GM23338 (cell line): Measurements from ENCODE around the gene MYO9A. TPM values are rescaled to one million over a fixed set of nuclear protein-coding genes. Genes with fewer than 3 reads are reported as not detected.

ENCODE experiments used
- CREB1 ChIP-seq: fragments of 250-450 bp; sonication (Bioruptor Pico); IDR thresholded peaks from 2 replicates; pipeline ENCODE4 v1.5.0; 2020; ENCODE audit warnings: low read depth, mild to moderate bottlenecking, moderate library complexity
- EZH2 ChIP-seq: fragments of 200-600 bp; sonication (generic); IDR thresholded peaks from one replicate; pipeline ENCODE4 v1.8.0; 2017; ENCODE audit warnings: antibody characterized with exemption, mild to moderate bottlenecking, low read depth; ENCODE audit not compliant: unreplicated experiment
- JUNB ChIP-seq: IDR thresholded peaks from one replicate; pipeline ENCODE4 v1.6.1; 2016; ENCODE audit warnings: antibody characterized with exemption; ENCODE audit not compliant: unreplicated experiment
- NANOG ChIP-seq: IDR thresholded peaks from 2 replicates; pipeline ENCODE4 v1.6.1; 2016; ENCODE audit warnings: antibody characterized with exemption, borderline replicate concordance
- POLR2AphosphoS5 ChIP-seq: IDR thresholded peaks from 2 replicates; pipeline ENCODE4 v1.6.1; 2016; ENCODE audit warnings: antibody characterized with exemption, low read depth
- STAT1 ChIP-seq: IDR thresholded peaks from one replicate; pipeline ENCODE4 v1.6.1; 2016; ENCODE audit warnings: antibody characterized with exemption; ENCODE audit not compliant: unreplicated experiment
- ZNF114 ChIP-seq: fragments of 250-450 bp; sonication (Bioruptor Pico); IDR thresholded peaks from 2 replicates; pipeline ENCODE4 v1.5.0; 2020; ENCODE audit warnings: mild to moderate bottlenecking, moderate library complexity
- ZNF331 ChIP-seq: fragments of 250-450 bp; sonication (Bioruptor Pico); IDR thresholded peaks from 2 replicates; pipeline ENCODE4 v1.5.0; 2020; ENCODE audit warnings: low read depth, mild to moderate bottlenecking, moderate library complexity
- polyA plus RNA-seq: library from polyadenylated mRNA; unstranded; fragments of >200 nt; fragmentation: Nextera tagmentation; extraction: Ambion mirVana; gene quantifications from 2 replicates; pipeline ENCODE4 v1.2.1, GENCODE V29; 2016
- total RNA-seq: library from RNA; depleted of rRNA; stranded (reverse); fragments of >200 nt; shearing (Covaris generic); gene quantifications from 2 replicates; pipeline ENCODE4 v1.2.3, GENCODE V29; 2014
- TF ChIP-seq, protein P1 (sequence below): fragments of 250-450 bp; sonication (Bioruptor Pico); IDR thresholded peaks from 2 replicates; pipeline ENCODE4 v1.5.0; 2020; ENCODE audit warnings: mild to moderate bottlenecking, moderate library complexity
- TF ChIP-seq, protein P2 (sequence below): IDR thresholded peaks from 2 replicates; pipeline ENCODE4 v1.6.1; 2016; ENCODE audit warnings: antibody characterized with exemption

MYO9A gene
- total and polyA plus RNA-seq, 2 experiments from 2014 or later: 11.6 to 32.8 TPM

DNA sequence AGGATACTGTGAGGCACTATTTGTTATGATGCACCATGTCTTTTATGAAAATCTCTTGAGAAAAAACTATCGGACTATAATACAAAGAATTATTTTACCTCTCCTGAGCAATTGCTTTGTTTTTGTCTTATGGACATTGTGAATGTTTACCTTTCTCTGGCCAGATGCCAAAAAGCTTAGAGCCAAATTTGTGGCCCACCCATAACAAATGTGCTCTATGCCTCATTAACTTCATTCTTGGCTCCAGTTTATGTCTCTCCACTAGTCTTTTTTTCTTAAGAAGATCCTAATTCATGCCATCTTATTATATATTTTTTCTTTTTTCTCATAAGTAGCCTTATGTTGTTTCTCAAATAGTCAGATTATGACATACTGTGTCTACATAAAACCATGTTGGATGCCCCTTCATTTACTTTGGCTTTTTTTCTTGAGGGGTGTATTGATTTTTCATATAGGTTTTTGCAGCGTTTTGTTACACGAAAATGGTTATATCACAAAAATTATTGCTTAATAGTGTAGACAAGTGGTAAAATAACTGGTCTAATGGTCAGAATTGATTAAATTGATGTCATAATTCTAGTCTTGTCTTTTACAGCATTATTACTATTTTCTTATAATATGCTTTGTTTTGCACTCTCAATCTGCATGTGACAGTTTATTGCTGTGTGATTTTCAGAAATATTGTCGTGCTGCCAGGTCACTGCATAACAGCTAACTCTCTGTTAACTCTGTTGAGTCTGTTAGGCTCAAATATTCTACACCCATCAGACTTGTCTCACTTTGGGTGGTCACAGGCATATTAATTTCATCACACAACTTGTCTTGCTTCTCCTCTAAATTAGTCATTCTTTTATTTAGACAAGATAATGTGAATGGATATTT, 18.5 kb upstream of the MYO9A start (continued):
- TF ChIP-seq, protein P1, sequence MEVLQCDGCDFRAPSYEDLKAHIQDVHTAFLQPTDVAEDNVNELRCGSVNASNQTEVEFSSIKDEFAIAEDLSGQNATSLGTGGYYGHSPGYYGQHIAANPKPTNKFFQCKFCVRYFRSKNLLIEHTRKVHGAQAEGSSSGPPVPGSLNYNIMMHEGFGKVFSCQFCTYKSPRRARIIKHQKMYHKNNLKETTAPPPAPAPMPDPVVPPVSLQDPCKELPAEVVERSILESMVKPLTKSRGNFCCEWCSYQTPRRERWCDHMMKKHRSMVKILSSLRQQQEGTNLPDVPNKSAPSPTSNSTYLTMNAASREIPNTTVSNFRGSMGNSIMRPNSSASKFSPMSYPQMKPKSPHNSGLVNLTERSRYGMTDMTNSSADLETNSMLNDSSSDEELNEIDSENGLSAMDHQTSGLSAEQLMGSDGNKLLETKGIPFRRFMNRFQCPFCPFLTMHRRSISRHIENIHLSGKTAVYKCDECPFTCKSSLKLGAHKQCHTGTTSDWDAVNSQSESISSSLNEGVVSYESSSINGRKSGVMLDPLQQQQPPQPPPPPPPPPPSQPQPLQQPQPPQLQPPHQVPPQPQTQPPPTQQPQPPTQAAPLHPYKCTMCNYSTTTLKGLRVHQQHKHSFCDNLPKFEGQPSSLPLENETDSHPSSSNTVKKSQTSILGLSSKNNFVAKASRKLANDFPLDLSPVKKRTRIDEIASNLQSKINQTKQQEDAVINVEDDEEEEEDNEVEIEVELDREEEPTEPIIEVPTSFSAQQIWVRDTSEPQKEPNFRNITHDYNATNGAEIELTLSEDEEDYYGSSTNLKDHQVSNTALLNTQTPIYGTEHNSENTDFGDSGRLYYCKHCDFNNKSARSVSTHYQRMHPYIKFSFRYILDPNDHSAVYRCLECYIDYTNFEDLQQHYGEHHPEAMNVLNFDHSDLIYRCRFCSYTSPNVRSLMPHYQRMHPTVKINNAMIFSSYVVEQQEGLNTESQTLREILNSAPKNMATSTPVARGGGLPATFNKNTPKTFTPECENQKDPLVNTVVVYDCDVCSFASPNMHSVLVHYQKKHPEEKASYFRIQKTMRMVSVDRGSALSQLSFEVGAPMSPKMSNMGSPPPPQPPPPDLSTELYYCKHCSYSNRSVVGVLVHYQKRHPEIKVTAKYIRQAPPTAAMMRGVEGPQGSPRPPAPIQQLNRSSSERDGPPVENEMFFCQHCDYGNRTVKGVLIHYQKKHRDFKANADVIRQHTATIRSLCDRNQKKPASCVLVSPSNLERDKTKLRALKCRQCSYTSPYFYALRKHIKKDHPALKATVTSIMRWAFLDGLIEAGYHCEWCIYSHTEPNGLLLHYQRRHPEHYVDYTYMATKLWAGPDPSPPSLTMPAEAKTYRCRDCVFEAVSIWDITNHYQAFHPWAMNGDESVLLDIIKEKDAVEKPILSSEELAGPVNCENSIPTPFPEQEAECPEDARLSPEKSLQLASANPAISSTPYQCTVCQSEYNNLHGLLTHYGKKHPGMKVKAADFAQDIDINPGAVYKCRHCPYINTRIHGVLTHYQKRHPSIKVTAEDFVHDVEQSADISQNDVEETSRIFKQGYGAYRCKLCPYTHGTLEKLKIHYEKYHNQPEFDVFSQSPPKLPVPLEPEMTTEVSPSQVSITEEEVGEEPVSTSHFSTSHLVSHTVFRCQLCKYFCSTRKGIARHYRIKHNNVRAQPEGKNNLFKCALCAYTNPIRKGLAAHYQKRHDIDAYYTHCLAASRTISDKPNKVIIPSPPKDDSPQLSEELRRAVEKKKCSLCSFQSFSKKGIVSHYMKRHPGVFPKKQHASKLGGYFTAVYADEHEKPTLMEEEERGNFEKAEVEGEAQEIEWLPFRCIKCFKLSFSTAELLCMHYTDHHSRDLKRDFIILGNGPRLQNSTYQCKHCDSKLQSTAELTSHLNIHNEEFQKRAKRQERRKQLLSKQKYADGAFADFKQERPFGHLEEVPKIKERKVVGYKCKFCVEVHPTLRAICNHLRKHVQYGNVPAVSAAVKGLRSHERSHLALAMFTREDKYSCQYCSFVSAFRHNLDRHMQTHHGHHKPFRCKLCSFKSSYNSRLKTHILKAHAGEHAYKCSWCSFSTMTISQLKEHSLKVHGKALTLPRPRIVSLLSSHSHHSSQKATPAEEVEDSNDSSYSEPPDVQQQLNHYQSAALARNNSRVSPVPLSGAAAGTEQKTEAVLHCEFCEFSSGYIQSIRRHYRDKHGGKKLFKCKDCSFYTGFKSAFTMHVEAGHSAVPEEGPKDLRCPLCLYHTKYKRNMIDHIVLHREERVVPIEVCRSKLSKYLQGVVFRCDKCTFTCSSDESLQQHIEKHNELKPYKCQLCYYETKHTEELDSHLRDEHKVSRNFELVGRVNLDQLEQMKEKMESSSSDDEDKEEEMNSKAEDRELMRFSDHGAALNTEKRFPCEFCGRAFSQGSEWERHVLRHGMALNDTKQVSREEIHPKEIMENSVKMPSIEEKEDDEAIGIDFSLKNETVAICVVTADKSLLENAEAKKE: no peak
- TF ChIP-seq ZNF331 (CRISPR knock-in tag) (no peak), CREB1 (no peak), EZH2 (no peak), POLR2AphosphoS5 (no peak), JUNB (no peak), ZNF114 (CRISPR knock-in tag) (no peak), STAT1 (no peak), NANOG (no peak)
- TF ChIP-seq, protein P2, sequence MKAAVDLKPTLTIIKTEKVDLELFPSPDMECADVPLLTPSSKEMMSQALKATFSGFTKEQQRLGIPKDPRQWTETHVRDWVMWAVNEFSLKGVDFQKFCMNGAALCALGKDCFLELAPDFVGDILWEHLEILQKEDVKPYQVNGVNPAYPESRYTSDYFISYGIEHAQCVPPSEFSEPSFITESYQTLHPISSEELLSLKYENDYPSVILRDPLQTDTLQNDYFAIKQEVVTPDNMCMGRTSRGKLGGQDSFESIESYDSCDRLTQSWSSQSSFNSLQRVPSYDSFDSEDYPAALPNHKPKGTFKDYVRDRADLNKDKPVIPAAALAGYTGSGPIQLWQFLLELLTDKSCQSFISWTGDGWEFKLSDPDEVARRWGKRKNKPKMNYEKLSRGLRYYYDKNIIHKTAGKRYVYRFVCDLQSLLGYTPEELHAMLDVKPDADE: no peak
